ENCODE measurements around the gene PDCD4. TPM values are rescaled to one million over a fixed set of nuclear protein-coding genes. Genes with fewer than 3 reads are reported as not detected.

The PDCD4 gene
- total RNA-seq, 1 donor from 2014 or later, result 77.9 TPM

- no peaks in the 10 kb centered on the region for H3K27me3 ChIP-seq (ENCODE audit: control insufficient read depth, insufficient read depth, low read length)
- TF ChIP-seq, protein P1, sequence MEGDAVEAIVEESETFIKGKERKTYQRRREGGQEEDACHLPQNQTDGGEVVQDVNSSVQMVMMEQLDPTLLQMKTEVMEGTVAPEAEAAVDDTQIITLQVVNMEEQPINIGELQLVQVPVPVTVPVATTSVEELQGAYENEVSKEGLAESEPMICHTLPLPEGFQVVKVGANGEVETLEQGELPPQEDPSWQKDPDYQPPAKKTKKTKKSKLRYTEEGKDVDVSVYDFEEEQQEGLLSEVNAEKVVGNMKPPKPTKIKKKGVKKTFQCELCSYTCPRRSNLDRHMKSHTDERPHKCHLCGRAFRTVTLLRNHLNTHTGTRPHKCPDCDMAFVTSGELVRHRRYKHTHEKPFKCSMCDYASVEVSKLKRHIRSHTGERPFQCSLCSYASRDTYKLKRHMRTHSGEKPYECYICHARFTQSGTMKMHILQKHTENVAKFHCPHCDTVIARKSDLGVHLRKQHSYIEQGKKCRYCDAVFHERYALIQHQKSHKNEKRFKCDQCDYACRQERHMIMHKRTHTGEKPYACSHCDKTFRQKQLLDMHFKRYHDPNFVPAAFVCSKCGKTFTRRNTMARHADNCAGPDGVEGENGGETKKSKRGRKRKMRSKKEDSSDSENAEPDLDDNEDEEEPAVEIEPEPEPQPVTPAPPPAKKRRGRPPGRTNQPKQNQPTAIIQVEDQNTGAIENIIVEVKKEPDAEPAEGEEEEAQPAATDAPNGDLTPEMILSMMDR (IDR thresholded peaks at IDR 0.05; ENCODE audit: insufficient read depth, low read length, severe bottlenecking), result no peak
- H3K36me3 ChIP-seq (ENCODE audit: control insufficient read depth, insufficient read depth, low read length), result no peaks in the 10 kb centered on the region
- FAIRE-seq, result no peak
- H3K4me3 ChIP-seq (ENCODE audit: low read depth, low read length), result no peak overlapping the region
- no peak for DNase-seq (ENCODE audit: low read depth)
Measured at GRCh38 chr10:110847374-110847773, 24.4 kb upstream of the PDCD4 start.

DNA sequence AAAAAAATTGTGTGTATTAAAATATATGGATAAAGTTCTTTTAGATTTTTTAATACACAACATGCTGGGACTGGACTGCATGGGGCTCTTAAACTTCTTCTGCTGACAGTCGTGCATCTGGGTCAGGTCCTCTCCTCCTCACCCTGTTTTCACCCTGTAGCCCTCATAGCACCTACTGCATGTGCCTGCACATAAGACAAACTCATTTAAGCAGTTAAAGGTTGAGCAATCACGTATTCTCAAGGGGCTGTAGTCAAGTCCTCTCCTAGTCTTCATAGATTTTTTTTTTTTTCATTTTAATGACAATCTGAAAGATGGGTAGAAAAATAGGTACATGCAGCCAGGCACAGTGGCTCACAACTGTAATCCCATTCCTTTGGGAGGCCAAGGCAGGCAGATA, 23.6 kb upstream of the PDCD4 start:
- H3K4me3 ChIP-seq (ENCODE audit: low read depth, low read length), result no peak overlapping the region
- DNase-seq (ENCODE audit: low read depth) (no peak), FAIRE-seq (no peak)
- H3K36me3 ChIP-seq (ENCODE audit: control insufficient read depth, insufficient read depth, low read length), result no peaks in the 10 kb centered on the region
- TF ChIP-seq, protein P1 (IDR thresholded peaks at IDR 0.05; ENCODE audit: insufficient read depth, low read length, severe bottlenecking), result no peak
- H3K27me3 ChIP-seq (ENCODE audit: control insufficient read depth, insufficient read depth, low read length), result no peaks in the 10 kb centered on the region

DNA sequence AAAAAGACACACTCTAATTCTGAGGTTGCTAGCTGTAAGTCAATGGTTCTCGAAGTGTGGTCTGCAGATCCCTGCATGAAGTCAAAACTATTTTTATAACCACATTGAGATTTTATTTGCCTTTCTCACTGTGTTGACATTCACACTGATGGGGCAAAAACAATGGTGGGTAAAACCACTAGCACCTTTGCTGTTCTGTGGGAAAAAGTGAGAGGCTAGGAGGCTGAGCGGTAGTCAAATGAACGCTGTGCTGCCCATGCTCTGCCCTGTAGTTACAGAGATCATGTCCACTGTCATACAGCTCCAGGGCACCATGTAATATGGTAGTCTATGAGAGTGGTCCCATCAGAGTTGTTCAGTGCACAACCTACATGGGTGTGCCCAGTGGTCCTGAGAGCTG, 21.6 kb upstream of the PDCD4 start:
- H3K4me3 ChIP-seq (ENCODE audit: low read depth, low read length), result no peak overlapping the region
- no peaks in the 10 kb centered on the region for H3K27me3 ChIP-seq (ENCODE audit: control insufficient read depth, insufficient read depth, low read length)
- DNase-seq (ENCODE audit: low read depth) (no peak), FAIRE-seq (no peak)
- TF ChIP-seq, protein P1 (IDR thresholded peaks at IDR 0.05; ENCODE audit: insufficient read depth, low read length, severe bottlenecking), result no peak
- no peaks in the 10 kb centered on the region for H3K36me3 ChIP-seq (ENCODE audit: control insufficient read depth, insufficient read depth, low read length)

GRCh38 chr10:110851020-110851612, 20.6 kb upstream of the PDCD4 start:
- FAIRE-seq, result no peak
- no peaks in the 10 kb centered on the region for H3K36me3 ChIP-seq (ENCODE audit: control insufficient read depth, insufficient read depth, low read length)
- peak; percentile 43 for DNase-seq (ENCODE audit: low read depth)
- H3K4me3 ChIP-seq (ENCODE audit: low read depth, low read length), result no peak overlapping the region
- TF ChIP-seq, protein P1 (IDR thresholded peaks at IDR 0.05; ENCODE audit: insufficient read depth, low read length, severe bottlenecking), result no peak
- H3K27me3 ChIP-seq (ENCODE audit: control insufficient read depth, insufficient read depth, low read length), result no peaks in the 10 kb centered on the region

- no peaks in the 10 kb centered on the region for H3K27me3 ChIP-seq (ENCODE audit: control insufficient read depth, insufficient read depth, low read length)
- TF ChIP-seq, protein P1 (IDR thresholded peaks at IDR 0.05; ENCODE audit: insufficient read depth, low read length, severe bottlenecking), result no peak
- H3K36me3 ChIP-seq (ENCODE audit: control insufficient read depth, insufficient read depth, low read length), result no peaks in the 10 kb centered on the region
- FAIRE-seq (peak; percentile 98), DNase-seq (ENCODE audit: low read depth) (peak; percentile 99)
- no peak overlapping the region for H3K4me3 ChIP-seq (ENCODE audit: low read depth, low read length)
Measured at GRCh38 chr10:110852255-110852896, 19.4 kb upstream of the PDCD4 start.

Data from bronchial epithelial cell (primary cell).